ENCODE results near the gene CACNA1D.
"Not testable (repeated sequence)": the region's sequence is repeated elsewhere in the genome, so short reads cannot be mapped to it uniquely, and the experiment has no call there.

The CACNA1D gene

DNA sequence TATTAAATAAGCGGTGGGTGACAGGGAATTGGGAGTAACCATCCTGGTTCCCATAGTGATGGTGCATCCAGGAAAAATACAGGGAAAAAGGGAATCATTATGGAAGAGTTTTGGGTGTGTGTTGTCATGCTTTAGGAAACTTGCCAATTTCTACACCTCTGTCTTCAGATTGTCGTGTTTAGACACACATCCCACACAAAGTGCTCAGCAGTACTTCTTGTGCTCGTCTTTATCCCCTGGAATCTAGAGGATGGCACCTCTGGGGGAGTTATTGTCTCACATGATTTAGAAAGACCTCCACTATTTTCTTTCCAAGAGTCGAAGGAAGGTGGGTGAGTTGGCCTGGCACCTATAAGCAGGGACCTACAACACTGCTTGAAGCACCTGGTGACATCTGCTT lies 35.8 kb downstream of the CACNA1D start:
- no peak for DNase-seq

DNA sequence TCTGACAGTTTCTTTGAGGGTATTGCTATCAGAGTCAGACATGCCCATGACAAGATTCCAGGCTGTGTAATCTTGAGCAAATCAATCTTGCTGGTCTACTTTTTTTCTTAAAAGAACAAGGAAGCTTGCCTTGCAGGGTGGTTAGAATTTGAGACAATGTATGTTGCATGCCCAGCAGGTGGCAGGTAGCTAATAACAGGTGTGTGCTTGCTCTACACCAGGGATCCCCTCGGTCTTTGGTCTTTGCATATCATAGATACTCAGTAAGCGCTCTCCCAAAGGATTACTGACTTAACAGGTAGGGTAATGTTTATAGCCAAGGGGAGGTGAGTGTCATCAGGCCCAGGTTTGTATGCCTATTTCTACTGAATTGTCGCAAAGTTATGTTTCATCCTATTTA lies 37.3 kb downstream of the CACNA1D start:
- no peak for DNase-seq

GRCh38 chr3:53533472-53533871 lies 39.1 kb downstream of the CACNA1D start:
- no peak for DNase-seq

DNA sequence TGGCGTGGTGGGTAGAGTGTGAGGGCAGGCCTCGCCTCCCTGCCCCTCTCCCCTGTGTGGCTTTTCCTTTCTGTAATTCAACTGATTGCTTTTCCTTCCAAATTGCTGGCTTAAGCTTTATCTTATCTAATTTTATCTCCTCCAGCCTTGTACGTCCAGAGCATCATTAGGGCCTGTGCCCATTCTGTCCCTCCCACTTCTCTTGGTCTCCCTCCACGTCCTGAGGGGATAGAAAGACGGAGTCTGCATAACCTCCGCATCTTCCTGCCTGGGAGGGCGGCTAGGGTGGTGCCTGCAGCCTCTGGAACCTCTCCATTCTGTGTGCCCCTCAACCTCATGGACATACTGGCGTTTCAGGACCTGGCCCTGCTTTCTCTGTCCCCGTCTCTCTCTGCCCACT lies 39.8 kb downstream of the CACNA1D start:
- DNase-seq = no peak

- DNase-seq = no peak
These were observed 40.4 kb downstream of the CACNA1D start for GRCh38 chr3:53534676-53535400.

DNA sequence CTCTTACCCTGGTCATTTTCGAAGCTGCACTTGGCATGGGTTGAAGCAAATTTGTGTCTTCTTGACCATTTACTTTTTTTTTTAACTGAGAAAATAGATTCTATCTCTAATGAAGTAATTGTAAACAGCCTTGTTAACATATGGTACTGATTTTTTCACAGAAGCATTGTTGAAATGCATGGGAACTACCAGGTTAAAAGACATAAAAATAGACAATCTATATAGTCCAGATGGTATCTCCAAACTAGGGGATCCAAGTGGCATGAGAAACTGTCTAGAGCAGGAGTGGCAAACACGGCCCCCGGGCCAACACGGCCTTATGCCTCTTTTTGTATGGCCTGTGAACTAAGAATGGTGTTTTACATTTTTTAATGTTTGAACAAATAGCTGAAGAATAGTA lies 41.9 kb downstream of the CACNA1D start:
- DNase-seq = no peak

DNA sequence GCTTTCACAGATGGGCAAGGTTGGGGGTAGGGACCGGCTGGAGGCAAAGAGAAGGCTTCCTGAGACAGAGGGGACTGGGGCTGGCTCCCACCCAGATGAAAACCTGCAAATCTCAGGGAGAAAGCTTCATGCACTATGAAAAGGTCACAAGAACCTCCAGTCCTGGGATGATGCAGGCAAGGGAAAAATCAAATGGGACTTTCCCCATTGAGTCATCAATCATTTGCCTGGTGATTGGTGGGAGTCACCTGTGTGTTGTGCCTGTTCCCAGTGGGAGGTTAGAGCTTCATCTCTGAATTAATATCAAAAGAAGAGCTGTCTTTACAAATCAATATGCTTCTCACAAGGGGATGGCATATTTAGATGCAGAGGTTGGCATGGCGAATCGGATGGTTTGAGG lies 49.9 kb downstream of the CACNA1D start:
- no peak for DNase-seq

DNA sequence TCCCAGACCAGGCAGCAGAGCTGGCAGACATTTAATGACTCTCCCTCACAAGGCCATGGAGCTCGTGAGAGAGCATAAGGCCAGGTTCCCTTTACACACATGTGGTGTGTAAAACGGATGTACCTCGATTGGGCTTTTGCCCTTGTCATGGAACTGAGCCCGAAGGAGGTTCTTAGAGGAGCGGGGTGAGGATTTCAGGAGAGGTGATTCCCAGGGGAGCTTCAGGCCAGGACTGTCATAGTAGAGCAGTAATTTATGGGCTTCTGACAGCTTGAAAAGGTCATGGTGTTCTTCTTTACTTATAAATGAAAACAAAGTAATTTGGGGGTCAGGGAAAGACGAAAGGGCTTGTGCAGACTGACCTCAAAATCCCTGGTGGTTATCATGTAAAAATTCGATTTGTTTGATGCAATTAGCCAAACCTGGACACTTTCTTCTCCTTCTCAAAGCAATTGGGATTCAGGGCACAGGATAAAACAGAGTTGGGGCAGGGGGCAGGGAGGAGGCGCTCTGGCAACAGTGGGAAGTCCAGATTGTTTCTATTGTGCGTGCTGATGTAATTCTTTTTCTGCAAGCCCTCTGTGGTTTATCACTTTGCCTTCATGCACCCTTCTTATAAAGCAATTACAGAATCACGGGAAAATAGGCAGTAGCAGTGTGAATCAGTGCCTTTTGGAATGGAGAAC lies 51.0 kb downstream of the CACNA1D start:
- no peak for DNase-seq

- DNase-seq = no peak
These were observed 51.6 kb downstream of the CACNA1D start for GRCh38 chr3:53545996-53546359.

- no peak for DNase-seq
These were observed 52.9 kb downstream of the CACNA1D start for GRCh38 chr3:53547327-53547726.

DNA sequence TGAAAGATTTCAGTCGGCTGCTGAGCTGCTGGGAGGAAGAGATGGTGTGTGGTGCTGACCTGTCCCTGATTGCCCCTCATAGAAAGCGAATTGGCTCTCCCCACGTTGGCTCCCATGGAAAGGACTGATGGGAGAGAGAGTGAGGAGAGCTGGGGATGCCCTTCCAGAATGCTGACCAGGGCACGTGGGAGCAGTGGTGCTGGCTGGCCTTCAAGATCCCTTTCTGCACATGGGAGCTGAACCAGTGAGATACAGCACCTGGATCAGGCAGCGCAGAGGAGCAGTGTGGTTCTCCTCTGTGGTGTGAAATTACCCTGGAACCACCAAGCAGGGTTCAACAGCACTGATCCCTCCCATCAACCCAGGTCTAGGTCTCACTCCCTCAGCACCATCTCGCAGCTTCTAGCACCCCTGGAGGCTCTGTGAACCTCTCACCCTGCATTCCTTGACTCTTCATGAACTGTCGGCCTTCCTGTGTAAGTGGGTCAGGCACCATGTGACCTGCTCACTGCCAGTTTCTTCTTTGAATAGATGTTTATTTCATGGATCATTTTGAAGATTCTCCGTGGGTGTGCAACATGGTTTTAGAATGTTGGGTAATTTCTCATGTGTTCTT lies 55.7 kb downstream of the CACNA1D start:
- no peak for DNase-seq

- DNase-seq = no peak
These were observed 56.9 kb downstream of the CACNA1D start for GRCh38 chr3:53551324-53551723.

DNA sequence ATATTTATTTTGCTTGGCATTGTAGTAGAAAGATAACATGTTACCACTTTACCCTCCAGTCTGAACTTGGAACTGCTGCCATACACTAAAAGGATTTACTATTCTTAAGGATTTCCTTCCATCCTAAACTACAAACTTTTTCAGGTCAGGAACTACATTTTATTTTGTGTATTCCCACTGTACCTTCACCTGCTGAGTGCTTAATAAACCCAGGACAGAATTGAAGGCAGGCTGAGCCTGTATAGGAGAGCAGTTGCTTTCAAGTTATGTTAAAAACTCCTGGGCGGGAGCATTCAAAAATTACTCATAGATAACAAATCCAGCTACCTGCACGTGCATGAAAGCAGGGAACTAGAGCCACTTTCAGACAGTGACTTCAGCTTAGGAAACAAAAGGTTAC lies 58.3 kb downstream of the CACNA1D start:
- DNase-seq = no peak

GRCh38 chr3:53553200-53553599 lies 58.8 kb downstream of the CACNA1D start:
- no peak for DNase-seq

- DNase-seq = no peak
These were observed 60.2 kb downstream of the CACNA1D start for GRCh38 chr3:53554559-53555067.

DNA sequence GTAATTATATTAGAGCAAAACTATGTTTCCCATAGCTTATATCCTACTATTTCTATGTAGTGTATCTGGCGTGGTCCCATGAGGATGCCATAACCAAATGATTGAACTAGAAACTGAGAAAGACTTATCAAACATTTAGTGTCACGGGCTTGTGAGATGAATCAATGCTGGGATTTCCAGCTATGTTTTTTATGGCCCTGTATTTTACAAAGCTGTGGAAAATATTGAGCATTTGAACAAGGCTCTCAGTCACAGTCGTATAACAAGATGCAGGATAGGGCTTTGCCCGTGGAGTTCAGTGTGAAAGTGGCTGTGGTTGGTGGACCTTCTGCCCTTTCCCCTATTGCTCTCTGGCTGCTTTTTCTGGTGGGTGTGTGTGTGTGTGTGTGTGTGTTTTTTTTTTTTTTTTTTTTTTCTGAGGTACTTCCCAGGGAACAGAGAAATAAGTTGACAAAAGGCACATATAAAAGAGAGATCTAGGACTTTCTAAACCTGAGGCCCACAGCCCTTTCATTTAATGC lies 60.7 kb downstream of the CACNA1D start:
- no peak for DNase-seq

DNA sequence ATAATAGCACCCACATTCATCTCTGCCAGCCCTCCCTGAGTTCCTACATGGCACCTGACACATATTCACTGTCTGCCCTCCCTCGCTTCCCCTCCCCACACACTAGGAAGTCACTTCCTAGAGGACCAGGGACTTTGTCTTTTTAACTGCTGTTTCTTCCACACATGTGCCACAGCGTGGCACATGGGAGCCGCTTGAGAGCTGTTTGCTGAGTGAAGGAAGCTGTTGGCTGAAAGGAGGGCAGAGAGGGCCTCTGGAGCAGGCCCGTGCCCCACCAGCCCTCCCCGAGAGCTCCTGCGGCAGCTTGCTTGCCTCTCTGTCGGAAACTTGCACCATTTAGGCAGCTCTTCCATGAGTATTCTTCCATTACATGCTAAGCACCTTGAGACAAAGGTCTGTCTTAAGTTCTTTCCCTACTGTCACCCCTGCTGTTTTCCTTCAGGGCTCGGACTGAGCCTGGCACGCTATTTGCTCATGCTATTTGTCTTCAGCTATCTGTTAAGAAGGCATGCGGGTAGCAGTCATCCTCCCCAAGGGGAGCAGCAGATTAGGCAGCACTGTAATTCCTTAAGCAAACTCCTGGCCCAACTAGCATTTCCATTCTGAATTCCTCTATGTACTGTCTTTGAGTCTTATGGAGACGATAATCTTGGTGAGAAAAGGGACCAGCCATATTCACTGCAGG lies 72.2 kb downstream of the CACNA1D start:
- no peak for DNase-seq

GRCh38 chr3:53570081-53570480 lies 75.7 kb downstream of the CACNA1D start:
- DNase-seq = no peak

- no peak for DNase-seq
These were observed 76.3 kb downstream of the CACNA1D start for GRCh38 chr3:53570709-53571108.

DNA sequence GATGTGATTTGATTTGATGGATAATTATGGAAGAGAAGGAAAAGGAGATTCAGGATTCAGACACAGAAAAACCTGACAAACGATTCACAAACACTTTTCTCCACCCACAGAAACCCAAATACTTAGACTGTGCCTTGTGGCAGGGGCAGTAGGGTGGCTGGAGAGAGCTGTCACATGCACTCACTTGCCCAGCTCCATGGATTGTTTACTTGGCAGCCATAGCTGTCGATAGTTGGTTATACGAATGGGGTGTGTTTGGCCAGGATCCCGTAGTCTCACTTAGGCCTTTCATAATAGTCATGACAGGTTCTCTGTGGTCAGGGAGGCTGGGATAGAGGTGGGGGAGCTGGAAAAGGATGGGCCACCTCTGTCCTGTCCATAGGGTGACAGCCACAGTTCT lies 76.9 kb downstream of the CACNA1D start:
- no peak for DNase-seq

GRCh38 chr3:53572184-53572583 lies 77.8 kb downstream of the CACNA1D start:
- not testable (repeated sequence) for DNase-seq

DNA sequence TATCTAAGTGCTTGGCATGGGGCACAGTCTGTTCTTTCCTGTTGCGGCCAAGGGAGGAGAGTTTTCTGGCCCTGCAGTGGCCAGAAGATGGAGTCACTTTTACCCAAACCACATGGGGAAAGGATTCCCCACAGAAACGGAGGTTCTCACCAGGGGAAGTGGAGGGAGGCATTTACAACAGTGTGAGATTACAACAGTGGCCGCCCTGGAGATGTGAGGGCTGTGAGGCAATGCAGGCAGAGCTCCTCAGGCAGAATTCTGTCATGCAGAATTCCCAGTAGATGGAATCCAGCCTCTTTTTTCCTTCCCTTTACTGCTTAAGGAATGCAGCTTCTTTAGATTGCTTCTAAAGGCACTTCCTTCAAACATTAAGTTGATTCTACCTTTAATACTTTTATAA lies 83.1 kb downstream of the CACNA1D start:
- DNase-seq = no peak

DNA sequence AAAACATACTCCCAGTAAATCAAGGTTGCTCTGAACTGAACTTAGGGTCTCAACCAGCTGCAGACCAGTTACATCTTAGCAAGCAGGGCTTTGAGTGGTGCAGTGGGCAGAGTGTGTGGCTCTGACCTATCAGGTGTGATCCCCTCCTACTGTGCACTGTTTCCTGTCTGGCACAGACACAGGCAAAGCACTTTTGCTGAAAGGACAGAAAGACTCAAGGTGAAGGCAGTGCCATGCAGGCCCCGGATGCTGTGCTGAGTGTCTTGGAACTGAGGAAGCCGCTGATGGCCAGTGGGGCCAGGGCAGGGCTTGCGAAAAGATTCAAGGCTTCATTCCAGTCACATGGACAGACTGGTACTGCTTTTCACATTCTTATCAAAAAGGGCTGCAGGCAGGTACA lies 85.2 kb downstream of the CACNA1D start:
- no peak for DNase-seq

All from CD4-positive, alpha-beta T cell treated with Interferon gamma for 1 hour (primary cell).